HFF-Myc (cell line): ENCODE data around the gene WDR7.
A peak's percentile ranks its signal among the peaks of the same experiment; 100 is the strongest.

Source experiments
- DNase-seq: peaks from one replicate; pipeline ENCODE4 v3.0.0-alpha.2; 2011; ENCODE audit warnings: low read depth; ENCODE audit errors: extremely low read depth
- H3K4me3 ChIP-seq: replicated peaks from 2 replicates; pipeline ENCODE4 v1.5.1; 2011; ENCODE audit warnings: low read depth, mild to moderate bottlenecking, control low read depth, low read length
- TF ChIP-seq, protein P1 (sequence below): IDR thresholded peaks from 2 replicates; pipeline ENCODE4 v1.5.1; 2012; ENCODE audit warnings: mild to moderate bottlenecking, low read depth, low read length, control low read depth; ENCODE audit errors: missing control alignments

WDR7 gene

GRCh38 chr18:56747032-56747658 is 96.0 kb downstream of the WDR7 start:
- TF ChIP-seq, protein P1, sequence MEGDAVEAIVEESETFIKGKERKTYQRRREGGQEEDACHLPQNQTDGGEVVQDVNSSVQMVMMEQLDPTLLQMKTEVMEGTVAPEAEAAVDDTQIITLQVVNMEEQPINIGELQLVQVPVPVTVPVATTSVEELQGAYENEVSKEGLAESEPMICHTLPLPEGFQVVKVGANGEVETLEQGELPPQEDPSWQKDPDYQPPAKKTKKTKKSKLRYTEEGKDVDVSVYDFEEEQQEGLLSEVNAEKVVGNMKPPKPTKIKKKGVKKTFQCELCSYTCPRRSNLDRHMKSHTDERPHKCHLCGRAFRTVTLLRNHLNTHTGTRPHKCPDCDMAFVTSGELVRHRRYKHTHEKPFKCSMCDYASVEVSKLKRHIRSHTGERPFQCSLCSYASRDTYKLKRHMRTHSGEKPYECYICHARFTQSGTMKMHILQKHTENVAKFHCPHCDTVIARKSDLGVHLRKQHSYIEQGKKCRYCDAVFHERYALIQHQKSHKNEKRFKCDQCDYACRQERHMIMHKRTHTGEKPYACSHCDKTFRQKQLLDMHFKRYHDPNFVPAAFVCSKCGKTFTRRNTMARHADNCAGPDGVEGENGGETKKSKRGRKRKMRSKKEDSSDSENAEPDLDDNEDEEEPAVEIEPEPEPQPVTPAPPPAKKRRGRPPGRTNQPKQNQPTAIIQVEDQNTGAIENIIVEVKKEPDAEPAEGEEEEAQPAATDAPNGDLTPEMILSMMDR, result no peak
- H3K4me3 ChIP-seq, result no peak overlapping the region
- DNase-seq, result no peak

DNA sequence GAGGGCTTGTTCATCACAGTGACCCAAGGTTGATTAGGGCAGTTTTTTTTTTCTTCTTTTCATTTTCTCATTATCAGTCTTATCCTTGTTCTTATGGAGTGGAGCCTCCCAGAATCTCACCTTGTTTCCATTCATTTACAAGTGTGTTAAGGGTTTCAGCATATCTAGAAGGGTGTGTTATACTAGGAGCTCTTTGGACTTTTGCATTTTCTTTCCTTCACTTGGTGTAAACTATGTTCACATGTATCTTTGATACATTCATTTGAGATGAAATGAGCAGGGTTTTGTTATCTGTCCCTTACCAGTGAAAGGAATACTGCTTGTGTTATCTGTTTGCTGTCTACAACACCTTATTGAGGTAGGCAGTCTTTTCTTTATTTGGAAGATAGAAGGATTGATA is 96.7 kb downstream of the WDR7 start:
- TF ChIP-seq, protein P1, result no peak
- no peak overlapping the region for H3K4me3 ChIP-seq
- no peak for DNase-seq

GRCh38 chr18:56748698-56749268 is 97.6 kb downstream of the WDR7 start:
- DNase-seq, result peak; percentile 20
- no peak overlapping the region for H3K4me3 ChIP-seq
- TF ChIP-seq, protein P1, result peak; percentile 34

DNA sequence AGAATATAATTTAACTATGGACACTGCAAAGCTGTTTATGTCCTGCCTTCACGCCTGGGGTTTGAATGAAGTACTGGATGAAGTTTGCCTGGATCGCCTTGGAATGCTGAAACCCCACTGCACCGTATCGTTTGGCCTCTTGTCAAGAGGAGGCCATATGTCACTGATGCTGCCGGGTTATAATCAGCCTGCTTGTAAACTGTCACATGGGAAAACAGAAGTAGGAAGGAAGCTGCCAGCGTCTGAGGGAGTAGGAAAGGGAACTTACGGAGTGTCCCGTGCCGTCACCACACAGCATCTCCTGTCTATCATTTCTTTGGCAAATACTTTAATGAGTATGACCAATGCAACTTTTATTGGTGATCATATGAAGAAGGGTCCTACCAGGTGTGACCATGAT is 105.8 kb downstream of the WDR7 start:
- H3K4me3 ChIP-seq, result no peak overlapping the region
- no peak for DNase-seq
- TF ChIP-seq, protein P1, result no peak

- TF ChIP-seq, protein P1, result no peak
- no peak overlapping the region for H3K4me3 ChIP-seq
- no peak for DNase-seq
Observed at GRCh38 chr18:56770097-56770496, 118.9 kb downstream of the WDR7 start.

GRCh38 chr18:56770873-56771272 is 119.7 kb downstream of the WDR7 start:
- TF ChIP-seq, protein P1, result no peak
- H3K4me3 ChIP-seq, result no peak overlapping the region
- DNase-seq, result no peak

DNA sequence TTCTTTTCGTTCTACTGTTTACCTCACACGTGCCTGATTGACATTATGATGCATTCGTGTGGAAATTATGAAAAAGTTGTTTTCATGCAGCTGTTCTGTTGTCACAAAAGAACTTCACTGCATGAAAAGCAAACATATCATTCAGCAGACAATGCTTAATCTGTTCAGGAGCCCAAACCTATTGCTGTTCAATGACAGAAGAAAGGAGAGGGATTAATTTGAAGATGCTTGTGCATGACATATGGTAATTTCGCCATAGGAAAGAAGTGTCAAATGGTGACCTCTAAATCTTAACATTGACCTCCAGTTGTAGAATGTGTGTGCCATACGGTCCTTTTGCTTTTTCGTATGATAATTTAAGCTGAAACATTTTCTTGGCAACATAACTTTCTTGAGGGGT is 124.5 kb downstream of the WDR7 start:
- no peak for DNase-seq
- TF ChIP-seq, protein P1, result no peak
- no peak overlapping the region for H3K4me3 ChIP-seq
